DMS153 treated with DMSO at 0.1 percent for 48 hours (cell line): ENCODE data around the gene FAM241B.

Experiments
- DNase-seq: peaks from one replicate; lab custom pipeline; 2025; ENCODE audit not compliant: unreplicated experiment; lab: John Stamatoyannopoulos, UW

FAM241B gene

GRCh38 chr10:69633673-69634635 lies 3.9 kb downstream of the FAM241B start:
- DNase-seq, result no peak

GRCh38 chr10:69634759-69635425 lies 4.8 kb downstream of the FAM241B start:
- no peak for DNase-seq

GRCh38 chr10:69635428-69636272 lies 5.6 kb downstream of the FAM241B start:
- no peak for DNase-seq

GRCh38 chr10:69636273-69636575 lies 6.2 kb downstream of the FAM241B start:
- no peak for DNase-seq

- peak; percentile 24 for DNase-seq
These were observed 6.9 kb downstream of the FAM241B start for GRCh38 chr10:69636626-69637605.

GRCh38 chr10:69638642-69639041 lies 8.6 kb downstream of the FAM241B start:
- no peak for DNase-seq

GRCh38 chr10:69639291-69640195 lies 9.5 kb downstream of the FAM241B start:
- DNase-seq, result peak; percentile 15

GRCh38 chr10:69640196-69640980 lies 10.3 kb downstream of the FAM241B start:
- DNase-seq, result no peak

GRCh38 chr10:69641261-69641980 lies 11.4 kb downstream of the FAM241B start:
- DNase-seq, result no peak

- no peak for DNase-seq
These were observed 12.7 kb downstream of the FAM241B start for GRCh38 chr10:69642747-69643146.

GRCh38 chr10:69643779-69644657 lies 14.0 kb downstream of the FAM241B start:
- DNase-seq, result no peak

GRCh38 chr10:69644658-69645295 lies 14.7 kb downstream of the FAM241B start:
- peak; percentile 19 for DNase-seq

GRCh38 chr10:69645296-69646184 lies 15.5 kb downstream of the FAM241B start:
- DNase-seq, result no peak

- no peak for DNase-seq
These were observed 16.4 kb downstream of the FAM241B start for GRCh38 chr10:69646185-69647060.
